Stomach (tissue), 9 donors: ENCODE measurements around the gene NUP62CL. TPM values are rescaled to one million over a fixed set of nuclear protein-coding genes. Genes with fewer than 3 reads are reported as not detected.

Source experiments
- DNase-seq, 2 donors: peaks; one replicate each; pipeline versions ENCODE4 v3.0.0 to v3.0.0-alpha.2; 2013 to 2019
- H3K27ac ChIP-seq, 5 donors: fragments of 200-600 bp in 4 of 5; sonication (generic) in 4 of 5; one replicate each; pipeline ENCODE4 v1.5.1; 2013 to 2019; ENCODE audit warnings: mild to moderate bottlenecking in 1 of 5, moderate library complexity in 1 of 5
- H3K27me3 ChIP-seq, 3 donors: fragments of 200-600 bp; sonication (generic); one replicate each; pipeline ENCODE4 v1.5.1; 2017 to 2019; ENCODE audit warnings: mixed run types in 1 of 3
- H3K36me3 ChIP-seq, 4 donors: fragments of 200-600 bp; sonication (generic); 1 replicate in 3 of 4; 2 replicates in 1 of 4; pipeline ENCODE4 v1.5.1; 2016 to 2019
- H3K4me1 ChIP-seq, 4 donors: fragments of 200-600 bp; sonication (generic); one replicate each; pipeline ENCODE4 v1.5.1; 2016 to 2019
- H3K4me3 ChIP-seq, 4 donors: fragments of 200-600 bp; sonication (generic) in 3 of 4; one replicate each; pipeline ENCODE4 v1.5.1; 2016 to 2019; ENCODE audit warnings: mild to moderate bottlenecking in 1 of 4
- H3K9me3 ChIP-seq, 4 donors: fragments of 200-600 bp; sonication (generic); one replicate each; pipeline ENCODE4 v1.5.1; 2016 to 2019
- EP300 ChIP-seq: sonication (generic); formaldehyde crosslinking; IDR thresholded peaks from one replicate; pipeline ENCODE4 v1.6.1; 2017; ENCODE audit warnings: antibody characterized with exemption
- POLR2A ChIP-seq, 4 donors: fragments of 450-650 bp; IDR thresholded peaks; one replicate each; pipeline ENCODE4 v1.6.1; 2016; ENCODE audit warnings: antibody characterized with exemption in 4 of 4, control low read depth in 2 of 4, mild to moderate bottlenecking in 1 of 4, moderate library complexity in 1 of 4
- POLR2AphosphoS5 ChIP-seq, 3 donors: sonication (generic); formaldehyde crosslinking; IDR thresholded peaks; one replicate each; pipeline ENCODE4 v1.6.1; 2016; ENCODE audit warnings: antibody characterized with exemption in 3 of 3
- WGBS, 5 donors: extraction: QIAGEN DNeasy Blood & Tissue Kit in 3 of 5; methylation state at CpG; one replicate each; pipeline versions ENCODE4 v1.1.5 to v1.1.7; 2013 to 2018; 5-methylcytosine and 5-hydroxymethylcytosine counted together
- intact Hi-C: fragments of 100-400 bp; cut with DNase I; formaldehyde crosslinking; loops from one replicate; pipeline ENCODE4 v1.15.1; 2023; ENCODE audit warnings: low total_unique reads
- polyA plus RNA-seq, 3 donors: library from polyadenylated mRNA; stranded (reverse); fragments of 200-250 nt; gene quantifications; one replicate each; pipeline ENCODE4 v1.2.3, GENCODE V29; 2013
- small RNA-seq, 4 donors: library from RNA; depleted of rRNA; stranded (forward); fragments of <200 nt; gene quantifications; one replicate each; pipeline ENCODE3, GENCODE V24; 2016
- total RNA-seq, 5 donors: library from RNA; depleted of rRNA; stranded (reverse); fragments of >200 nt; gene quantifications; one replicate each; pipeline versions ENCODE4 v1.1.0 to v1.2.3, GENCODE V29; 2014 to 2016
- TF ChIP-seq, protein P1 (sequence below), 7 experiments: fragments of 450-650 bp in 4 of 7; fragments of 200-600 bp in 3 of 7; sonication (generic) in 3 of 7; IDR thresholded peaks; one replicate each; pipeline ENCODE4 v1.5.1; 2016 to 2019; ENCODE audit warnings: antibody characterized with exemption in 7 of 7, control low read depth in 2 of 7, mild to moderate bottlenecking in 1 of 7
- donor health status: healthy with polysubstance abuse.
- donor health status: Bipolar disorder and iron deficiency.
- donor health status: healthy.

The NUP62CL gene
- total and polyA plus RNA-seq, 8 donors = 0.31 to 1.7 (median 0.87) TPM; not detected in 3

DNA sequence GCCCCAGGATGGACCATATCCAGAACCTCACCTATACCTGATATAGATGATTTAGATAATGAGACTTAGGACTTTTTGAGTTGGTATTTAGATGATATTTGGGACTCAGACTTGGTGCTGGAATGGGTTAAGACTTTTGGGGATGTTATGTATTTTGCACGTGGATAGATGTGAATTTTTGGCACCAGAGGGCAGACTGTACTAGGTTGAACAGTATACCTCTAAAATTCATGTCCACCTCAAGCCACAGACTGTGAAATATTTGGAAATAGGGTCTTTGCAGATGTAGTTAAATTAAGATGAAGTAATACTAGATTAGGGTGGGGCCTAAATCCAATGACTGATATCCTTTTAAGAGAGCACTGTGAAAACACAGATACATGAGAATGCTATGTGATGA is 103.3 kb downstream of the NUP62CL start:
- no peaks in the 10 kb centered on the region for H3K4me1 ChIP-seq
- peaks cover 0 to 16% (median 8%) of the 10 kb centered on the region in 4 donors for H3K36me3 ChIP-seq
- TF ChIP-seq POLR2A (IDR thresholded peaks at IDR 0.05) (no peak), POLR2AphosphoS5 (IDR thresholded peaks at IDR 0.05) (no peak), EP300 (no peak)
- TF ChIP-seq, protein P1, sequence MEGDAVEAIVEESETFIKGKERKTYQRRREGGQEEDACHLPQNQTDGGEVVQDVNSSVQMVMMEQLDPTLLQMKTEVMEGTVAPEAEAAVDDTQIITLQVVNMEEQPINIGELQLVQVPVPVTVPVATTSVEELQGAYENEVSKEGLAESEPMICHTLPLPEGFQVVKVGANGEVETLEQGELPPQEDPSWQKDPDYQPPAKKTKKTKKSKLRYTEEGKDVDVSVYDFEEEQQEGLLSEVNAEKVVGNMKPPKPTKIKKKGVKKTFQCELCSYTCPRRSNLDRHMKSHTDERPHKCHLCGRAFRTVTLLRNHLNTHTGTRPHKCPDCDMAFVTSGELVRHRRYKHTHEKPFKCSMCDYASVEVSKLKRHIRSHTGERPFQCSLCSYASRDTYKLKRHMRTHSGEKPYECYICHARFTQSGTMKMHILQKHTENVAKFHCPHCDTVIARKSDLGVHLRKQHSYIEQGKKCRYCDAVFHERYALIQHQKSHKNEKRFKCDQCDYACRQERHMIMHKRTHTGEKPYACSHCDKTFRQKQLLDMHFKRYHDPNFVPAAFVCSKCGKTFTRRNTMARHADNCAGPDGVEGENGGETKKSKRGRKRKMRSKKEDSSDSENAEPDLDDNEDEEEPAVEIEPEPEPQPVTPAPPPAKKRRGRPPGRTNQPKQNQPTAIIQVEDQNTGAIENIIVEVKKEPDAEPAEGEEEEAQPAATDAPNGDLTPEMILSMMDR (IDR thresholded peaks at IDR 0.05) = no peak
- H3K9me3 ChIP-seq = no peaks in the 10 kb centered on the region
- no peak overlapping the region for H3K4me3 ChIP-seq
- peak in 1 of 2 donors; percentile 4 for DNase-seq
- intact Hi-C loops = no loop called here
- H3K27ac ChIP-seq = no peak overlapping the region
- no peaks in the 10 kb centered on the region for H3K27me3 ChIP-seq
- WGBS, 5 donors = 0 to 12% (median 6%) methylated on average over 1 of the region's 1 CpG; no CpG with 5 or more reads in 1 of the 5 donors

DNA sequence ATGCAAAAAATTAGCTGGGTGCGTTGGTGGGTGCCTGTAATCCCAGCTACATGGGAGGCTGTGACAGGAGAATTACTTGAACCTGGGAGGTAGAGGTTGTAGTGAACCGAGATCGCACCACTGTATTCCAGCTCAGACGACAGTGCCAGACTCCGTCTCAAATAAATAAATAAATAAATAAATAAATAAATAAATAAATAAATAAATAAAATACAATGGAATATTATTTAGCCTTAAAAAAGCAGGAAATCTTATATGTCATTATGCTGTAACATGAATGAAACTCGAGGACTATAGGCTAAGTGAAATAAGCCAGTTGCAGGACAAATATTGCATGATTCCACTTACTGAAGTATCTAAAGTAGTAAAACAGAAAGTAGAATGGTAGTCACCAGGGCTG is 130.1 kb downstream of the NUP62CL start:
- DNase-seq = no peak
- no peak overlapping the region for H3K4me3 ChIP-seq
- no peaks in the 10 kb centered on the region for H3K27me3 ChIP-seq
- H3K27ac ChIP-seq = no peak overlapping the region
- no peak for TF ChIP-seq POLR2AphosphoS5 (IDR thresholded peaks at IDR 0.05)
- intact Hi-C loops = no loop called here
- H3K36me3 ChIP-seq = peaks cover 0 to 7% (median 1%) of the 10 kb centered on the region in 4 donors
- 90 to 98% (median 94%) methylated on average over 5 to 6 of the region's 6 CpGs for WGBS, 5 donors
- H3K9me3 ChIP-seq = peaks cover 0 to 54% (median 19%) of the 10 kb centered on the region in 4 donors
- H3K4me1 ChIP-seq = no peaks in the 10 kb centered on the region

Small RNA genes within 50 kb of the gene (small RNA-seq; reads per million reads assigned to genes)
- 0 reads per million in 4 donors for gene RF00019

Other genes with a start within 250 kb of the NUP62CL start
- 10 to 100 TPM in 3 of 5 donors, 1 to 10 TPM in 2; 1.3 to 33.8 (median 11.0) TPM for gene MORC4, start 206.2 kb downstream of the NUP62CL start, total RNA-seq
- 1 to 10 TPM; 4.7 to 7.9 (median 5.3) TPM for gene MORC4, start 206.2 kb downstream of the NUP62CL start, polyA plus RNA-seq
- gene RBM41, start 87.6 kb downstream of the NUP62CL start, total RNA-seq = 10 to 100 TPM in 4 of 5 donors, 1 to 10 TPM in 1; 9.0 to 77.6 (median 21.0) TPM
- 1 to 10 TPM; 3.3 to 7.6 (median 5.3) TPM for gene RBM41, start 87.6 kb downstream of the NUP62CL start, polyA plus RNA-seq
- gene DNAAF6, start 178 bp upstream of the NUP62CL start, total RNA-seq = 1 to 10 TPM in 1 of 5 donors, not detected in 4; 1.3 TPM
- not detected for gene DNAAF6, start 178 bp upstream of the NUP62CL start, polyA plus RNA-seq
- under 1 TPM in 1 of 5 donors, not detected in 4; 0.73 TPM for gene FRMPD3, start 243.2 kb upstream of the NUP62CL start, total RNA-seq
- gene FRMPD3, start 243.2 kb upstream of the NUP62CL start, polyA plus RNA-seq = under 1 TPM in 2 of 3 donors, not detected in 1; 0.05 to 0.06 TPM